Left forelimb (tissue), 1 donor: ENCODE results near the gene ELAVL4.
"Not testable (repeated sequence)": the region's sequence is repeated elsewhere in the genome, so short reads cannot be mapped to it uniquely, and the experiment has no call there.

Experiments
- DNase-seq: peaks from one replicate; pipeline ENCODE4 v3.0.0-alpha.2; 2018; ENCODE audit warnings: low spot score

ELAVL4 gene

DNA sequence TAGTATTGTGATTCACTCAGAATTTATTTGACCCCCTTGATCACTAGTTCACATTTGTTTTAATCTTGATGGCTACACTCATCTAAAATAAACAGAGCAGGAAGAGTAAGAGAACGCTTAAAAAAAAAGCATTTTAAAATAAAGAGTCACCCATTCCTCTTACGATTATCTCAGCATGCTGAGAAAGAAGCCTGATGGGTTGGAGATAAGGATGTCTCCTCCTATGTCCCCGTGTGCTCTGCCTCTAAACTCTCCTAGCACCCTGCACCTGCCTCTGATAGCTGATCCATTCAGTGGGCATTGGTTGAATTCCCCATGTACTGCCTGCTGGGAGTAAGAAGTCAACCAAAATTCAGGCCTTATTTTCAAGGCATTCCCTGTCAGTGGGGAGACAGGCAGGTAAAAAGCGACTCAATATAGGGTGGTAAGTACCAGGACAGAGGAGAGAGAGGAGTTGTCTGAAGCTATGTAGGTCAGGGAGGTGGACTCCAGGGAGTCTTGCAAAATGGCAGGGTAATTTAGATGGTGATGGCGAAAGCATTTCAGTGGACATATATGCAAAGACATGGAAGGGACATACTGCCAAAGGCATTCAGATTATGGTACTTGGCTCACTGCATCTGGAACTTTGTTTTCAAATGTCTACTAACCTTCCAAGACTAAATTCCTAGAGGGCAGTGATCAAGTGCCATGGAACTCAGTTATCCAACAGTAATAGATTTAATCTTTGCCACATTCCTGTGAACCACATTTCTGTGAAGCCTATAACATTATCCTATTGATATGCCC lies 18.4 kb downstream of the ELAVL4 start:
- no peak for DNase-seq

DNA sequence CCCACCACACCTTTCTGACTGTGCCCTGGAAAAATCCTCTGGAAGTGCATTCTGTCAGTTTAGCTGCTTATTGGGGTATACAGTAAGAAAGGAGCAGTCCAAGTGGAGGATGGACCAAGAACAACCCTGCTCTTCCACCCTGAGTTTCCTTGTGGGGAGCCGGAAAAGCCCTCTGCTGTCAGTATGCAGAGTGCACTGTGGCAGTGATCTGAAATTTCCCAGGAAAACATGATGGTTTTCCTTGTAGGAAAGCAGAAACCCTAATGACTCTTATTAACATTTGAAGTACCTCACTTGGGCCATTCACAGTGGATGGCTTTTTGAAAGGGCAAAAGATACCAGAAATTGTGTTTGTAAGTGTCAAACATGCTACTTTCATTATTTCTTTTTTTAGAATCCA lies 20.5 kb downstream of the ELAVL4 start:
- no peak for DNase-seq

- DNase-seq, result no peak
Measured at GRCh38 chr1:50132347-50132894, 23.7 kb downstream of the ELAVL4 start.

- no peak for DNase-seq
Measured at GRCh38 chr1:50135716-50136115, 27.0 kb downstream of the ELAVL4 start.

- DNase-seq, result no peak
Measured at GRCh38 chr1:50139339-50140181, 30.8 kb downstream of the ELAVL4 start.

GRCh38 chr1:50140182-50140447 lies 31.4 kb downstream of the ELAVL4 start:
- DNase-seq, result no peak

DNA sequence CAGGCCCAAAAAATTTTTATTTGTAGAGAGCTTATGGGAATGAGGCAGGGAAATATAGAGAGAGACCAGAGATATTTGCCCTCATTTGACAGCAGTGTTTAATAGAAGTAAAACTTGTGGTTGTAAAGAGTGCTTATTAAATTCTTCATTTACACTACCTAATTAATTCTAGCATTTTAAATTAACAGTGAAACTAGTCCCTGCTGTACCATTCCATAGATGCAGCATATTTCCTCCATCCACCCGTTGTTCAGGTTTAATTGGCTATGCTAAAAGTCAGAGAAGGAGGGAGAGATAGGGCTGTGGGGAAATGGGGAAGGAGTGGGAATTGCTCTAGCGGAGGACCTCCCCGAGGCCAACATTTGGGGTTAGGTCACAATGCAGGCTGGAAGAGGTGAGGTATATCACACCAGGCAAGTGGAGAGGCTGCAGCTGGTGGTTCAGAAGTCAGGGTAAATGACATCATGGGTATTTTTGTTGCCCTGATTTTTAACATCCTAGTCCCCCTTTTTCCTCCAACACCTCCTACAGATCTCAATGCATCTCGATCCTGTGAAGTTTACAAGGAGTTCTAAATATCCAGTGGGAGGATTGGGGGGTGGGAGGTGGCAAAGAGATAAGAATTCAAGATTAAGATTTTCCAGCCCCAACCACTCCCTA lies 38.6 kb downstream of the ELAVL4 start:
- no peak for DNase-seq

DNA sequence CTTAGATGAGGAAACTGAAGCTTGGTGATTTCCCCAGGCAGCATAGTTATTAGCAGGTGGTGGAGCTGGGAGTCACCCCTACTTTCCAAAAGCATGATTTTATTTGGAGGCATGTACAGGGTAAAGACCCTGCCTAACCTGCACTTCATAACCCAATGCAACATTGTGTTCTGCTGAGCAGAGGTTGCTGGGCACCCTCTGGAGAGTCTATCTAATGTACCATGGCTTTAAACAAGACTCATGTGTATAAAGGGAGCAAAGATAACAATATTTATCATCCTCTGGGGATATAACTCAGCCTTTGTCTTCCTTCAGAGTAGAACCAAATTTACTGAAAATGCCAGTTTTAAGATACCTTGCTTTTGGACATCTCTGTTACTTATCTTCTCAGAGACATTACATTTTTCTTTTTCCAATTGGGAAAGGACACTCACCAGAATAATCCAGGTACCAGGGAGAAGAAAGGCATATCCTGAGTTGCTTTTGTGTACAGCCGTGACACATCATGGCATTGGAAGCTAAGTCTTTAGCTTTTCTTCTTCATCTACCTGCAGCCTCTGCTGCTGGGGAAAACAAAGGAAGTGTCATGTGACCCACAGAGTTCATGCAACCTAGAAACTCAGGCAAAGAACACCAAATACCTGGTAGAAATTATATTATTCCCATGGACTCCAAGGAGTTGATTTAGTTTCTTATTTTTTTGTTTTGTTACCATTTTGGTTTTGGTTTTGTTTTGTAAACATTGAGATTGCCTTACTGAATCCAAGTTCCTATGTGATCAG lies 39.6 kb downstream of the ELAVL4 start:
- no peak for DNase-seq

GRCh38 chr1:50152236-50152635 lies 43.5 kb downstream of the ELAVL4 start:
- DNase-seq, result no peak

DNA sequence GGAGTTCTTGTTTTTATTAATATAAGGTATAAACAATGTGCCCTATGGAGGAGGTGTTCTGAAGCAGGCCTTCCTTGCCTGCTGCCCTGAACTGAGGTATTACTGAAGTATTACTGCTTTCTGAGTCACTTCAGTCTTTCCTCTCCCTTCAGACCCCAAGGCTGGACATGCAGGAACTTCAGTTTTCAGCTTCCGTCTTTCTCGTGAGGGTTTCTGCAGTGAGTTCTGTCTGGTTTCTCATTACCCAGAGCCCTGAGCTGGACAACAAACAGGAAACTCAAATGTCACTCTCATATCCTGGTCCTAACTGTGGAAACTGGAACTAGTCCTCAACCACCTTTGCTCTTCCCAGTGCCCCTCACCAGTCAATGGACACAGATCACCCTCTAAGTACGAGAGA lies 46.8 kb downstream of the ELAVL4 start:
- DNase-seq, result no peak

GRCh38 chr1:50156241-50157010 lies 47.7 kb downstream of the ELAVL4 start:
- DNase-seq, result no peak

DNA sequence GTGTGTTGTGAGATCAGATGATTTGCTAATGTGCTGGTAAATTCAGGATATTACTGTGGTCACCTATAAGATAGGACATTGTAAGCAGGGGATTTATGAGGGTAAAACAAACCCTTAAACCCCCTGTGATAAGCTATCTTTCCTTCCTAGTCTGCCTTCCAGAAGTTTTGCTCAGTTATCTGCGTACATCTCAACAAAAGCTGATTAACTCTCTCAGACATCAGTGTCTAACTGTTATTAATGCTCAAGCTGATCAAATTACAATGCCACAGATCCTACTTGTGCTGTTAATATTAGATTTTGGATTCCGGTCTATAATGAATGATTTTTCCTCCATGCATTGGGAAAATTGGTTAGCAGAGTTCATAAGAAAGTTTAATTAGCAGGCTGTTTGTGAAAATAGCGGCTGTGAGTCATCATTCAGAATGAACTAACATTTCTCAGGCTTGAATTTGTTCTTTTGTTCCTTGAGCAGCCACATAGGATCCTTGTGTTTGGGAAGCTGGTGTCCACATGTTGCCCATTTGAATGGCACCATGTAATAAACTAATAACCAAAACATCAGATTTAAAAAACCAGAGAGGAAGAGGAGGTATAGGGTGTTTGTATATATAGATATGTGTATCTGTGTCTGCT lies 48.7 kb downstream of the ELAVL4 start:
- no peak for DNase-seq

DNA sequence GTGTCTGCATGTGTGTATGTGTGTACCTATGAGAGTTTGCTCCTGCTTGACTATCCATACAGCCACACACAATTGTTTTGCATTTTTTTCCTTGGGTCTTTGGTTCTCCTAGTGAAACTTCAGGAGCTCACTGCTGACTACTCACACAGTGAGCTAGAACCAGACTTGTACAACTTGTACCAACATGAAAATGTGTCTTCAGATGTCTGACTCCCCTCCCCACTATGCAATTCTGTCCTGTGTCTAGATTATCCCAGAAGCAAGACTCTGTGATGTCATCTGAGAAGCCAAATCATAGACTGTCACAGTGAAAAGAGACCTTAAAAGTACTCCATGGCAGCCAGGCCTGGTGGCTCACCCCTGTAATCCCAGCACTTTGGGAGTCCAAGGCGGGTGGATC lies 49.7 kb downstream of the ELAVL4 start:
- no peak for DNase-seq

- DNase-seq, result no peak
Measured at GRCh38 chr1:50163680-50164079, 55.0 kb downstream of the ELAVL4 start.

DNA sequence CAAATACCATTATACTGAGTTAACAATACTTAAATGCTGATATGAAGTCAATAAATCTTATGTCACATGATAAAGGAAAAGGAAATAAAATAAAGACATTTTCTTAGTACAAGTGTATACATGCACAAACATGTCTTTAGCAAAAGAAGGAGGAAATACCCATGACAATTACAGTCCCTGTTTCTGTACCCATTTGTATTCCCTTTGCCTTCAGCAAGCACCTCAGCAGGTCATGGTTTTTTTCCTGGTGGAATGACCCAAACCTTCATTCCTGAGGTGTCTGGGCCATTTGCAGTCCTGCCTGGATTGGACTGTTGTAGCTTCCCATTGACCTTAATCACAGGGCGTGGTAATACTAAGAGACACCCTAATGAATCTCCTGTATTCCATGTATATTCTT lies 57.6 kb downstream of the ELAVL4 start:
- not testable (repeated sequence) for DNase-seq

GRCh38 chr1:50172299-50172698 lies 63.6 kb downstream of the ELAVL4 start:
- DNase-seq, result no peak

DNA sequence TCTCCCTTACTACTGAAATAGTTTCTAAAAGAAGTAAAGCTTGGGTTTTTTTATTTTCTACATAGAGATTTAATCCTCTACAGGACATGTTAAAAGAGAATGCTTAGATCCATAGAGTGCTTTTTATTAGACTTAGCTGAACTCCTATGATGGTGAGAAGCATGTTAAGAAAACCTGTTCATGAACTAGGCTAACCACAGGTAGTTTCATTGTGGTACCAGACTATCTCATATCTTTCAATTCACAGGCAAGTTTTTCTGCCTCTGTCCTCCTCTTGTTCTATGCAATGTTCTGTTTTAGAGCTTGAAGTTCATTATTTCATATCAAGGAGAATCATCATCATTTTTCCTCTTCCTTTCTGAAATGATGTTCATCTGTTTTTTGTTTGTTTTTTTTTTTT lies 65.4 kb downstream of the ELAVL4 start:
- no peak for DNase-seq

- no peak for DNase-seq
Measured at GRCh38 chr1:50175719-50176639, 67.3 kb downstream of the ELAVL4 start.

- DNase-seq, result no peak
Measured at GRCh38 chr1:50177994-50178393, 69.3 kb downstream of the ELAVL4 start.

GRCh38 chr1:50179639-50180038 lies 70.9 kb downstream of the ELAVL4 start:
- no peak for DNase-seq
